Liver (tissue), 9 donors: ENCODE results near the gene SNAP25. TPM values are rescaled to one million over a fixed set of nuclear protein-coding genes. Genes with fewer than 3 reads are reported as not detected.

Experiments used
- DNase-seq: peaks from one replicate; pipeline ENCODE4 v3.0.0-alpha.2; 2017; ENCODE audit warnings: low spot score
- H3K27ac ChIP-seq, 2 donors: one replicate each; pipeline ENCODE4 v1.7.0; 2013; ENCODE audit warnings: inconsistent platforms in 2 of 2, low read length in 2 of 2, control low read depth in 1 of 2, low read depth in 1 of 2, mild to moderate bottlenecking in 1 of 2
- H3K27me3 ChIP-seq, 4 donors: one replicate each; pipeline versions ENCODE4 v1.6.1 to v1.7.0; 2013; ENCODE audit warnings: low read length in 3 of 4, inconsistent platforms in 1 of 4, mild to moderate bottlenecking in 1 of 4, moderate library complexity in 1 of 4; ENCODE audit not compliant: control insufficient read depth in 4 of 4, insufficient read depth in 4 of 4
- H3K36me3 ChIP-seq, 4 donors: one replicate each; pipeline versions ENCODE4 v1.6.1 to v1.7.0; 2013; ENCODE audit warnings: low read length in 3 of 4, mild to moderate bottlenecking in 3 of 4, low read depth in 1 of 4, moderate library complexity in 1 of 4; ENCODE audit not compliant: control insufficient read depth in 4 of 4, insufficient read depth in 3 of 4
- H3K4me1 ChIP-seq, 4 donors: one replicate each; pipeline versions ENCODE4 v1.6.1 to v1.7.0; 2013; ENCODE audit warnings: low read length in 3 of 4, mild to moderate bottlenecking in 3 of 4, moderate library complexity in 1 of 4; ENCODE audit not compliant: control insufficient read depth in 4 of 4, insufficient read depth in 4 of 4
- H3K4me3 ChIP-seq, 3 donors: one replicate each; pipeline versions ENCODE4 v1.6.1 to v1.7.0; 2013; ENCODE audit warnings: low read length in 3 of 3, control low read depth in 1 of 3, low read depth in 1 of 3, mild to moderate bottlenecking in 1 of 3
- H3K9ac ChIP-seq, 2 donors: one replicate each; pipeline ENCODE4 v1.7.0; 2013; ENCODE audit warnings: low read length in 2 of 2, mild to moderate bottlenecking in 2 of 2, moderate library complexity in 2 of 2, control low read depth in 1 of 2, low read depth in 1 of 2
- H3K9me3 ChIP-seq, 4 donors: one replicate each; pipeline versions ENCODE4 v1.6.1 to v1.7.0; 2013; ENCODE audit warnings: low read length in 3 of 4; ENCODE audit not compliant: control insufficient read depth in 4 of 4
- EGR1 ChIP-seq, 2 donors: IDR thresholded peaks; 2 replicates each; pipeline ENCODE4 v1.6.1; 2016 to 2018; ENCODE audit warnings: antibody characterized with exemption in 2 of 2, low read depth in 2 of 2
- FOXA1 ChIP-seq: IDR thresholded peaks from 2 replicates; pipeline ENCODE4 v1.6.1; 2016; ENCODE audit warnings: antibody characterized with exemption
- FOXA2 ChIP-seq: IDR thresholded peaks from 2 replicates; pipeline ENCODE4 v1.6.1; 2016; ENCODE audit warnings: antibody characterized with exemption
- GABPA ChIP-seq, 2 donors: IDR thresholded peaks in 1 of 2; conservative IDR thresholded peaks in 1 of 2; 2 replicates each; pipeline ENCODE4 v1.6.1; 2016; ENCODE audit warnings: antibody characterized with exemption in 2 of 2, mild to moderate bottlenecking in 1 of 2, moderate library complexity in 1 of 2
- HNF4G ChIP-seq: IDR thresholded peaks from 2 replicates; pipeline ENCODE4 v1.6.1; 2016; ENCODE audit warnings: antibody characterized with exemption
- JUND ChIP-seq, 2 donors: IDR thresholded peaks; 2 replicates each; pipeline ENCODE4 v1.6.1; 2016; ENCODE audit warnings: antibody characterized with exemption in 2 of 2
- NR2F2 ChIP-seq: IDR thresholded peaks from 2 replicates; pipeline ENCODE4 v1.6.1; 2016; ENCODE audit warnings: antibody characterized with exemption
- RAD21 ChIP-seq, 2 donors: IDR thresholded peaks; 2 replicates each; pipeline ENCODE4 v1.6.1; 2016; ENCODE audit warnings: antibody characterized with exemption in 2 of 2, mild to moderate bottlenecking in 2 of 2
- RXRA ChIP-seq, 2 donors: IDR thresholded peaks; 2 replicates each; pipeline ENCODE4 v1.6.1; 2017 to 2018; ENCODE audit warnings: antibody characterized with exemption in 2 of 2, mild to moderate bottlenecking in 1 of 2
- SP1 ChIP-seq: IDR thresholded peaks from 2 replicates; pipeline ENCODE4 v1.6.1; 2018; ENCODE audit warnings: antibody characterized with exemption, mild to moderate bottlenecking
- YY1 ChIP-seq: IDR thresholded peaks from 2 replicates; pipeline ENCODE4 v1.6.1; 2016; ENCODE audit warnings: antibody characterized with exemption, mild to moderate bottlenecking
- WGBS: extraction: QIAGEN DNeasy Blood & Tissue Kit; methylation state at CpG from one replicate; pipeline ENCODE4 v1.1.7; 2013; 5-methylcytosine and 5-hydroxymethylcytosine counted together
- polyA plus RNA-seq, 2 donors: library from polyadenylated mRNA; stranded (reverse) in 1 of 2; unstranded in 1 of 2; fragments of 200-250 nt in 1 of 2; fragments of >200 nt in 1 of 2; fragmentation: Nextera tagmentation in 1 of 2; extraction: Ambion mirVana in 1 of 2; gene quantifications; one replicate each; pipeline versions ENCODE4 v1.2.1 to v1.2.3, GENCODE V29; 2013 to 2015
- total RNA-seq, 2 donors: library from RNA; depleted of rRNA; stranded (reverse); fragments of >200 nt; gene quantifications; one replicate each; pipeline ENCODE4 v1.2.3, GENCODE V29; 2014
- TF ChIP-seq, protein P1 (sequence below): fragments of 150-350 bp; IDR thresholded peaks from 2 replicates; pipeline ENCODE4 v1.5.1; 2017; ENCODE audit warnings: improper control_type of control experiment, low read depth, low read length; ENCODE audit not compliant: missing input control
- TF ChIP-seq, protein P2 (sequence below): IDR thresholded peaks from 2 replicates; pipeline ENCODE4 v1.6.1; 2016; ENCODE audit warnings: antibody characterized with exemption, mild to moderate bottlenecking
- TF ChIP-seq, protein P3 (sequence below): IDR thresholded peaks from 2 replicates; pipeline ENCODE4 v1.6.1; 2016; ENCODE audit warnings: antibody characterized with exemption
- donor health status: healthy.
- donor health status: healthy.
- donor health status: healthy.
- donor health status: healthy.
- donor health status: healthy.

SNAP25 gene
- total and polyA plus RNA-seq, 4 donors, result 0.32 to 2.7 (median 0.56) TPM

DNA sequence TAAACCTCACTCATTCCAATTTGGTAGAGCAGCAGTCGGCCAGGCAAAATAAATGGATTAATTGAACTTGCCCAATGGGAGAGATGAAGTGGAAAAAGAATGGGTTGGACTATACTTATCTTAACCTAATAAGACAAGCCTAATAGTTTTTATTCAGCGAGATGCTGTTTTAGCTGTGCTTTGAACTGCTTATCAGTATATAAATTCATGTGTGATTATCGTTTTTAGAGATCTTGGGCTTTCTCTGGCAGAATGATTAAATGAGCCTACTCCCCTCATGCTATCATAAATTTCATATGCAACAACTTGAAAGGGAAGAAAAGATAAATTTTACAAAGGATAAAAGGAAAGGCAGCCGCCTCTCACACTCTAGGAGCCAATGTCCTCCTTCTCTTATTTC is 59.8 kb downstream of the SNAP25 start:
- Histone ChIP-seq H3K27me3 (no peaks in the 10 kb centered on the region), H3K9me3 (no peaks in the 10 kb centered on the region), H3K4me1 (no peaks in the 10 kb centered on the region), H3K36me3 (no peaks in the 10 kb centered on the region), H3K4me3 (no peak overlapping the region), H3K27ac (no peak overlapping the region), H3K9ac (no peak overlapping the region)
- WGBS, result 86% methylated on average over 4 of the region's 4 CpGs
- DNase-seq, result no peak
- TF ChIP-seq RXRA (IDR thresholded peaks at IDR 0.05) (no peak), GABPA (IDR thresholded peaks at IDR 0.05 in 1 of 2, conservative IDR thresholded peaks at IDR 0.05 in 1 of 2) (no peak), JUND (IDR thresholded peaks at IDR 0.05) (no peak), EGR1 (IDR thresholded peaks at IDR 0.05; ENCODE audit: low read depth in 2 of 2) (no peak), YY1 (no peak), FOXA1 (no peak), HNF4G (no peak), NR2F2 (no peak), FOXA2 (no peak), RAD21 (IDR thresholded peaks at IDR 0.05) (no peak), SP1 (no peak)
- TF ChIP-seq, protein P1, sequence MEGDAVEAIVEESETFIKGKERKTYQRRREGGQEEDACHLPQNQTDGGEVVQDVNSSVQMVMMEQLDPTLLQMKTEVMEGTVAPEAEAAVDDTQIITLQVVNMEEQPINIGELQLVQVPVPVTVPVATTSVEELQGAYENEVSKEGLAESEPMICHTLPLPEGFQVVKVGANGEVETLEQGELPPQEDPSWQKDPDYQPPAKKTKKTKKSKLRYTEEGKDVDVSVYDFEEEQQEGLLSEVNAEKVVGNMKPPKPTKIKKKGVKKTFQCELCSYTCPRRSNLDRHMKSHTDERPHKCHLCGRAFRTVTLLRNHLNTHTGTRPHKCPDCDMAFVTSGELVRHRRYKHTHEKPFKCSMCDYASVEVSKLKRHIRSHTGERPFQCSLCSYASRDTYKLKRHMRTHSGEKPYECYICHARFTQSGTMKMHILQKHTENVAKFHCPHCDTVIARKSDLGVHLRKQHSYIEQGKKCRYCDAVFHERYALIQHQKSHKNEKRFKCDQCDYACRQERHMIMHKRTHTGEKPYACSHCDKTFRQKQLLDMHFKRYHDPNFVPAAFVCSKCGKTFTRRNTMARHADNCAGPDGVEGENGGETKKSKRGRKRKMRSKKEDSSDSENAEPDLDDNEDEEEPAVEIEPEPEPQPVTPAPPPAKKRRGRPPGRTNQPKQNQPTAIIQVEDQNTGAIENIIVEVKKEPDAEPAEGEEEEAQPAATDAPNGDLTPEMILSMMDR, result no peak
- TF ChIP-seq, protein P2, sequence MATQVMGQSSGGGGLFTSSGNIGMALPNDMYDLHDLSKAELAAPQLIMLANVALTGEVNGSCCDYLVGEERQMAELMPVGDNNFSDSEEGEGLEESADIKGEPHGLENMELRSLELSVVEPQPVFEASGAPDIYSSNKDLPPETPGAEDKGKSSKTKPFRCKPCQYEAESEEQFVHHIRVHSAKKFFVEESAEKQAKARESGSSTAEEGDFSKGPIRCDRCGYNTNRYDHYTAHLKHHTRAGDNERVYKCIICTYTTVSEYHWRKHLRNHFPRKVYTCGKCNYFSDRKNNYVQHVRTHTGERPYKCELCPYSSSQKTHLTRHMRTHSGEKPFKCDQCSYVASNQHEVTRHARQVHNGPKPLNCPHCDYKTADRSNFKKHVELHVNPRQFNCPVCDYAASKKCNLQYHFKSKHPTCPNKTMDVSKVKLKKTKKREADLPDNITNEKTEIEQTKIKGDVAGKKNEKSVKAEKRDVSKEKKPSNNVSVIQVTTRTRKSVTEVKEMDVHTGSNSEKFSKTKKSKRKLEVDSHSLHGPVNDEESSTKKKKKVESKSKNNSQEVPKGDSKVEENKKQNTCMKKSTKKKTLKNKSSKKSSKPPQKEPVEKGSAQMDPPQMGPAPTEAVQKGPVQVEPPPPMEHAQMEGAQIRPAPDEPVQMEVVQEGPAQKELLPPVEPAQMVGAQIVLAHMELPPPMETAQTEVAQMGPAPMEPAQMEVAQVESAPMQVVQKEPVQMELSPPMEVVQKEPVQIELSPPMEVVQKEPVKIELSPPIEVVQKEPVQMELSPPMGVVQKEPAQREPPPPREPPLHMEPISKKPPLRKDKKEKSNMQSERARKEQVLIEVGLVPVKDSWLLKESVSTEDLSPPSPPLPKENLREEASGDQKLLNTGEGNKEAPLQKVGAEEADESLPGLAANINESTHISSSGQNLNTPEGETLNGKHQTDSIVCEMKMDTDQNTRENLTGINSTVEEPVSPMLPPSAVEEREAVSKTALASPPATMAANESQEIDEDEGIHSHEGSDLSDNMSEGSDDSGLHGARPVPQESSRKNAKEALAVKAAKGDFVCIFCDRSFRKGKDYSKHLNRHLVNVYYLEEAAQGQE, result no peak

GRCh38 chr20:10280018-10280908 is 61.6 kb downstream of the SNAP25 start:
- Histone ChIP-seq H3K4me3 (no peak overlapping the region), H3K4me1 (no peaks in the 10 kb centered on the region), H3K9me3 (no peaks in the 10 kb centered on the region), H3K9ac (no peak overlapping the region), H3K36me3 (no peaks in the 10 kb centered on the region), H3K27me3 (no peaks in the 10 kb centered on the region), H3K27ac (no peak overlapping the region)
- no peak for DNase-seq
- WGBS, result 81% methylated on average over 5 of the region's 5 CpGs
- TF ChIP-seq EGR1 (IDR thresholded peaks at IDR 0.05; ENCODE audit: low read depth in 2 of 2) (no peak), JUND (IDR thresholded peaks at IDR 0.05) (no peak), RXRA (IDR thresholded peaks at IDR 0.05) (no peak), SP1 (no peak)
- TF ChIP-seq, protein P2, result no peak
- TF ChIP-seq, protein P3, sequence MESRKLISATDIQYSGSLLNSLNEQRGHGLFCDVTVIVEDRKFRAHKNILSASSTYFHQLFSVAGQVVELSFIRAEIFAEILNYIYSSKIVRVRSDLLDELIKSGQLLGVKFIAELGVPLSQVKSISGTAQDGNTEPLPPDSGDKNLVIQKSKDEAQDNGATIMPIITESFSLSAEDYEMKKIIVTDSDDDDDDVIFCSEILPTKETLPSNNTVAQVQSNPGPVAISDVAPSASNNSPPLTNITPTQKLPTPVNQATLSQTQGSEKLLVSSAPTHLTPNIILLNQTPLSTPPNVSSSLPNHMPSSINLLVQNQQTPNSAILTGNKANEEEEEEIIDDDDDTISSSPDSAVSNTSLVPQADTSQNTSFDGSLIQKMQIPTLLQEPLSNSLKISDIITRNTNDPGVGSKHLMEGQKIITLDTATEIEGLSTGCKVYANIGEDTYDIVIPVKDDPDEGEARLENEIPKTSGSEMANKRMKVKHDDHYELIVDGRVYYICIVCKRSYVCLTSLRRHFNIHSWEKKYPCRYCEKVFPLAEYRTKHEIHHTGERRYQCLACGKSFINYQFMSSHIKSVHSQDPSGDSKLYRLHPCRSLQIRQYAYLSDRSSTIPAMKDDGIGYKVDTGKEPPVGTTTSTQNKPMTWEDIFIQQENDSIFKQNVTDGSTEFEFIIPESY, result no peak
